SK-N-SH (cell line): ENCODE measurements around the gene PPP1R15B. TPM values are rescaled to one million over a fixed set of nuclear protein-coding genes. Genes with fewer than 3 reads are reported as not detected.

ENCODE experiments used
- CTCF ChIA-PET: fragments of 300-600, 350-600 bp; formaldehyde crosslinking; extraction: SDS; loops from one replicate; lab custom pipeline; 2021; lab: Yijun Ruan, JAX
- POLR2A ChIA-PET: fragments of 350-600 bp; sonication (Branson Sonifier 250); formaldehyde crosslinking; extraction: SDS; loops from one replicate; lab custom pipeline; 2020; ENCODE audit warnings: antibody characterized with exemption, inconsistent platforms; lab: Yijun Ruan, JAX
- DNase-seq: peaks from one replicate; pipeline ENCODE4 v3.0.0; 2012
- H2AFZ ChIP-seq: fragments of 200-600 bp; sonication (generic); 2 replicates; pipeline ENCODE4 v1.8.1; 2016; ENCODE audit warnings: antibody characterized with exemption, mild to moderate bottlenecking, low read depth
- H3F3A ChIP-seq: fragments of 200-600 bp; sonication (generic); replicated peaks from 2 replicates; pipeline ENCODE3; 2016; ENCODE audit warnings: antibody characterized with exemption, mild to moderate bottlenecking; ENCODE audit not compliant: insufficient read depth
- H3K27ac ChIP-seq, 2 experiments: fragments of 200-500 bp in 1 of 2; fragments of 200-600 bp in 1 of 2; sonication (Bioruptor generic) in 1 of 2; sonication (generic), shearing (Covaris generic) in 1 of 2; 2 replicates each; pipeline versions ENCODE4 v1.5.1 to v1.6.1; 2014 to 2016; ENCODE audit warnings: low read depth in 2 of 2, inconsistent platforms in 1 of 2, low read length in 1 of 2, mild to moderate bottlenecking in 1 of 2, mixed read lengths in 1 of 2
- H3K27me3 ChIP-seq: fragments of 200-600 bp; sonication (generic), shearing (Covaris generic); 2 replicates; pipeline ENCODE4 v1.6.1; 2016; ENCODE audit warnings: mixed run types; ENCODE audit not compliant: insufficient read depth
- H3K36me3 ChIP-seq, 2 experiments: fragments of 200-500 bp in 1 of 2; fragments of 200-600 bp in 1 of 2; sonication (Bioruptor generic) in 1 of 2; sonication (generic) in 1 of 2; replicated peaks in 1 of 2; 2 replicates each; pipeline versions ENCODE3 to v1.5.1; 2014 to 2016; ENCODE audit warnings: low read length in 1 of 2, mild to moderate bottlenecking in 1 of 2; ENCODE audit not compliant: insufficient read depth in 2 of 2, control insufficient read depth in 1 of 2
- H3K4me1 ChIP-seq, 2 experiments: fragments of 200-500 bp in 1 of 2; fragments of 200-600 bp in 1 of 2; sonication (Bioruptor generic) in 1 of 2; sonication (generic), shearing (Covaris generic) in 1 of 2; 2 replicates each; pipeline versions ENCODE4 v1.5.1 to v1.6.1; 2014 to 2016; ENCODE audit warnings: low read depth in 1 of 2, low read length in 1 of 2, mixed run types in 1 of 2; ENCODE audit not compliant: insufficient read depth in 2 of 2, control insufficient read depth in 1 of 2
- H3K4me2 ChIP-seq: fragments of 200-600 bp; sonication (generic), shearing (Covaris generic); 2 replicates; pipeline ENCODE4 v1.6.1; 2017; ENCODE audit warnings: mixed run types
- H3K4me3 ChIP-seq, 2 experiments: fragments of 200-500 bp in 1 of 2; fragments of 200-600 bp in 1 of 2; sonication (Bioruptor generic) in 1 of 2; sonication (generic), shearing (Covaris generic) in 1 of 2; 2 replicates each; pipeline versions ENCODE4 v1.5.1 to v1.8.1; 2014 to 2016; ENCODE audit warnings: low read depth in 2 of 2, inconsistent platforms in 1 of 2, low read length in 1 of 2, mild to moderate bottlenecking in 1 of 2, mixed read lengths in 1 of 2, moderate library complexity in 1 of 2
- H3K79me2 ChIP-seq: fragments of 200-600 bp; sonication (generic); 2 replicates; pipeline ENCODE4 v1.8.1; 2017; ENCODE audit warnings: mild to moderate bottlenecking; ENCODE audit not compliant: insufficient read depth
- H3K9ac ChIP-seq: fragments of 200-600 bp; sonication (generic); 2 replicates; pipeline ENCODE4 v1.6.1; 2017; ENCODE audit warnings: mixed run types
- H3K9me2 ChIP-seq: fragments of 200-600 bp; sonication (generic); 2 replicates; pipeline ENCODE4 v1.6.1; 2017; ENCODE audit warnings: mixed run types
- H3K9me3 ChIP-seq: fragments of 200-600 bp; sonication (generic); 2 replicates; pipeline ENCODE4 v1.6.1; 2017; ENCODE audit warnings: mixed run types, mild to moderate bottlenecking, moderate library complexity
- H4K20me1 ChIP-seq: fragments of 200-600 bp; sonication (generic); 2 replicates; pipeline ENCODE4 v1.6.1; 2017; ENCODE audit warnings: mild to moderate bottlenecking, mixed run types; ENCODE audit not compliant: insufficient read depth
- ELF1 ChIP-seq: IDR thresholded peaks from 2 replicates; pipeline ENCODE4 v1.4.0; 2012
- EZH2phosphoT487 ChIP-seq: fragments of 200-600 bp; sonication (generic); IDR thresholded peaks from 2 replicates; pipeline ENCODE4 v1.6.1; 2017; ENCODE audit warnings: low read depth, mixed run types, mild to moderate bottlenecking, antibody characterized with exemption, moderate library complexity, borderline replicate concordance
- FOSL2 ChIP-seq: IDR thresholded peaks from 2 replicates; pipeline ENCODE4 v1.4.0; 2012; ENCODE audit warnings: low read depth, mild to moderate bottlenecking, moderate library complexity, borderline replicate concordance
- FOXJ3 ChIP-seq: sonication (generic); formaldehyde crosslinking; IDR thresholded peaks from 2 replicates; pipeline ENCODE4 v1.5.1; 2020; ENCODE audit warnings: mild to moderate bottlenecking, missing genetic modification reagents
- GABPA ChIP-seq: IDR thresholded peaks from 2 replicates; pipeline ENCODE4 v1.4.0; 2012; ENCODE audit warnings: low read depth, mild to moderate bottlenecking
- MEF2A ChIP-seq: IDR thresholded peaks from 2 replicates; pipeline ENCODE4 v1.4.0; 2012; ENCODE audit warnings: low read depth, borderline replicate concordance
- NRF1 ChIP-seq: IDR thresholded peaks from 2 replicates; pipeline ENCODE4 v1.6.1; 2012; ENCODE audit warnings: low read depth, mild to moderate bottlenecking, low read length
- POLR2AphosphoS5 ChIP-seq: IDR thresholded peaks from 2 replicates; pipeline ENCODE4 v1.6.1; 2012; ENCODE audit warnings: low read depth, low read length
- RXRA ChIP-seq: IDR thresholded peaks from 2 replicates; pipeline ENCODE4 v1.4.0; 2012; ENCODE audit warnings: low read depth, mild to moderate bottlenecking, borderline replicate concordance
- TAF1 ChIP-seq: IDR thresholded peaks from 2 replicates; pipeline ENCODE4 v1.6.1; 2012; ENCODE audit warnings: low read depth, mild to moderate bottlenecking, low read length, moderate library complexity, borderline replicate concordance
- TCF12 ChIP-seq: IDR thresholded peaks from 2 replicates; pipeline ENCODE4 v1.4.0; 2012
- TEAD4 ChIP-seq: IDR thresholded peaks from 2 replicates; pipeline ENCODE4 v1.4.0; 2012; ENCODE audit warnings: mild to moderate bottlenecking, borderline replicate concordance; ENCODE audit not compliant: insufficient read depth
- YY1 ChIP-seq: IDR thresholded peaks from 2 replicates; pipeline ENCODE4 v1.4.0; 2012; ENCODE audit warnings: low read depth, mild to moderate bottlenecking
- WGBS: methylation state at CpG from one replicate; pipeline ENCODE4 v1.1.6; 2017; ENCODE audit warnings: low lambda C conversion rate; 5-methylcytosine and 5-hydroxymethylcytosine counted together
- polyA plus RNA-seq, 3 experiments: library from polyadenylated mRNA; depleted of rRNA; stranded (reverse); fragments of >200 nt; gene quantifications; 2 replicates each; pipeline ENCODE4 v1.2.3, GENCODE V29; 2012
- TF ChIP-seq, protein P1 (sequence below): fragments of 150-350 bp; IDR thresholded peaks from 2 replicates; pipeline ENCODE4 v1.6.1; 2017; ENCODE audit warnings: antibody characterized with exemption, low read length, low read depth, borderline replicate concordance
- TF ChIP-seq, protein P2 (sequence below): IDR thresholded peaks from 2 replicates; pipeline ENCODE4 v1.4.0; 2012; ENCODE audit warnings: low read depth, borderline replicate concordance

Gene PPP1R15B
- polyA plus RNA-seq, 1 of the 3 experiments (the other 2 are of a cell fraction) = 12.1 TPM

DNA sequence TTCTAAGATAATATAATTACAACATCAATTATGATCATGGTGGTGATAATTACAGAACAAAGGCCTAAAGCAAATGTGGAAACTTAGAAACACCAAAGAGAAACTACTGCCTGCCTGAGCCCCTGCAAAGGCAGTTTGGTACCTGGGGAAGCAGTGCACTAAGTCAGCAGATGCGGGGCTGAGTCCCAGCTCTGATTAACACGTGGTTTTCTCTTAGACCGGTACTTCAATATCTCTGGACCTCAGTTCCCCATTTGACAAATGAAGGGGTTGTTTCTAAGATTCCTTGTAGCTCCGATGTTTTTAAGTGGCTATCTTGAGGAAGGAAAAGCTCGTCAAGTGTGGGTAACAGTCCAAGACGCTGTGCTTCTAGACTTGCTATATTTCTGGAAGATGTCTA, 35.2 kb downstream of the PPP1R15B start:
- Histone ChIP-seq H3K9me3 (no peaks in the 10 kb centered on the region), H3K4me1 (peaks cover 0 to 20% of the 10 kb centered on the region in 2 experiments; a peak in 1 of 4 replicates), H3K4me2 (no peak overlapping the region), H3K79me2 (no peaks in the 10 kb centered on the region), H3K9ac (no peak overlapping the region), H3F3A (no peaks in the 10 kb centered on the region), H3K27me3 (peaks cover 62% of the 10 kb centered on the region), H3K9me2 (no peaks in the 10 kb centered on the region), H2AFZ (no peak overlapping the region), H3K4me3 (no peak overlapping the region), H3K27ac (no peak overlapping the region), H4K20me1 (no peaks in the 10 kb centered on the region), H3K36me3 (no peaks in the 10 kb centered on the region)
- whole genome bisulfite sequencing = 82% methylated on average over 6 of the region's 6 CpGs
- DNase-seq = no peak
- TF ChIP-seq TCF12 = no peak
- no peak for TF ChIP-seq YY1
- no peak for TF ChIP-seq NRF1
- TF ChIP-seq FOXJ3 = no peak
- no peak for TF ChIP-seq GABPA
- no peak for TF ChIP-seq TAF1
- no peak for TF ChIP-seq FOSL2
- TF ChIP-seq, protein P1, sequence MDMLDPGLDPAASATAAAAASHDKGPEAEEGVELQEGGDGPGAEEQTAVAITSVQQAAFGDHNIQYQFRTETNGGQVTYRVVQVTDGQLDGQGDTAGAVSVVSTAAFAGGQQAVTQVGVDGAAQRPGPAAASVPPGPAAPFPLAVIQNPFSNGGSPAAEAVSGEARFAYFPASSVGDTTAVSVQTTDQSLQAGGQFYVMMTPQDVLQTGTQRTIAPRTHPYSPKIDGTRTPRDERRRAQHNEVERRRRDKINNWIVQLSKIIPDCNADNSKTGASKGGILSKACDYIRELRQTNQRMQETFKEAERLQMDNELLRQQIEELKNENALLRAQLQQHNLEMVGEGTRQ = no peak
- no peak for TF ChIP-seq POLR2AphosphoS5
- TF ChIP-seq, protein P2, sequence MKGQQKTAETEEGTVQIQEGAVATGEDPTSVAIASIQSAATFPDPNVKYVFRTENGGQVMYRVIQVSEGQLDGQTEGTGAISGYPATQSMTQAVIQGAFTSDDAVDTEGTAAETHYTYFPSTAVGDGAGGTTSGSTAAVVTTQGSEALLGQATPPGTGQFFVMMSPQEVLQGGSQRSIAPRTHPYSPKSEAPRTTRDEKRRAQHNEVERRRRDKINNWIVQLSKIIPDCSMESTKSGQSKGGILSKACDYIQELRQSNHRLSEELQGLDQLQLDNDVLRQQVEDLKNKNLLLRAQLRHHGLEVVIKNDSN = no peak
- no peak for TF ChIP-seq TEAD4
- no peak for TF ChIP-seq EZH2phosphoT487
- ChIA-PET POLR2A (no interaction called here), CTCF (interaction anchor here (1.0 to 10.0 kb wide), 4 partner anchors 9 to 214 kb away, joined by 4 to 104 read pairs (median 52); partner anchors contain the start of gene PLEKHA6)

DNA sequence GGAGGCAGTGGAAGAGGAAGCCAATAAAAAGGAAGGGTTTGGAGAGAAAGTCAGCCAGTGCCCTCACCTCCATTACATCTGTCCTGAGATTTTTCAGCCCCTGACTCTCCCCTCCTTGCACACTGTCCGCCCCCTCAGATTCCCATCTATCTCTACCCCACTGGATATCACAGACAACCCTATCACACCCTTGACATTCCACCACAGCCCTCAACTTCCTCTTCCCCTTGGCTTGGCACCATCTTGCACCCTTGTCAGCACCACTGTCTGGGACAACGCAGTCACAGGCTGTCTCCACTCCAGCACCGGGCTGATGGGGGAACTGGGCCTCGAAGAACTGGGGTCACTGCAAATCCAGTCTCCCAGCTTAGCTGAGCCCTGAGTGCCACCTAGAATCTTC, 37.7 kb downstream of the PPP1R15B start:
- H3K4me2 ChIP-seq = no peak overlapping the region
- H3K9ac ChIP-seq = no peak overlapping the region
- no peak for TF ChIP-seq MEF2A
- no peak for TF ChIP-seq RXRA
- no peak for TF ChIP-seq NRF1
- no peak for TF ChIP-seq TCF12
- no peak for TF ChIP-seq ELF1
- TF ChIP-seq, all 33 proteins: peak for 0
- Histone ChIP-seq H3K9me2 (no peaks in the 10 kb centered on the region), H4K20me1 (no peaks in the 10 kb centered on the region), H2AFZ (no peak overlapping the region), H3F3A (no peaks in the 10 kb centered on the region), H3K9me3 (no peaks in the 10 kb centered on the region), H3K79me2 (no peaks in the 10 kb centered on the region), H3K4me1 (peaks cover 0 to 18% of the 10 kb centered on the region in 2 experiments; a peak in 1 of 4 replicates), H3K4me3 (no peak overlapping the region), H3K36me3 (no peaks in the 10 kb centered on the region), H3K27ac (no peak overlapping the region), H3K27me3 (peaks cover 63% of the 10 kb centered on the region; the same call in 1 of the 2 replicates)
- ChIA-PET POLR2A (no interaction called here), CTCF (interaction anchor here (1.1 to 10.0 kb wide), 4 partner anchors 12 to 211 kb away, joined by 3 to 100 read pairs (median 6); partner anchors contain the start of gene PLEKHA6)
- WGBS = 66% methylated on average over 4 of the region's 4 CpGs
- DNase-seq = no peak
